HTR-8/SVneo (cell line): ENCODE data around the gene DUS4L.

Experiments
- DNase-seq: peaks from one replicate; pipeline ENCODE4 v3.0.0; 2011; ENCODE audit warnings: low spot score, mixed read lengths; ENCODE audit not compliant: insufficient read length
- FAIRE-seq: peaks from 2 replicates; lab custom pipeline; 2011; peaks lifted over from hg19 to GRCh38; lab: Jason Lieb, UNC

DUS4L gene

GRCh38 chr7:107613439-107613838 lies 49.7 kb downstream of the DUS4L start:
- FAIRE-seq: no peak
- no peak for DNase-seq

GRCh38 chr7:107613948-107614347 lies 50.2 kb downstream of the DUS4L start:
- no peak for FAIRE-seq

GRCh38 chr7:107614425-107614824 lies 50.7 kb downstream of the DUS4L start:
- no peak for FAIRE-seq
- no peak for DNase-seq

More at GRCh38 chr7:107613948-107614347, 50.2 kb downstream of the DUS4L start:
- DNase-seq: no peak

GRCh38 chr7:107615910-107616680 lies 52.3 kb downstream of the DUS4L start:
- DNase-seq: no peak
- no peak for FAIRE-seq

GRCh38 chr7:107622429-107622828 lies 58.7 kb downstream of the DUS4L start:
- no peak for DNase-seq
- no peak for FAIRE-seq

GRCh38 chr7:107622894-107623293 lies 59.1 kb downstream of the DUS4L start:
- DNase-seq (no peak), FAIRE-seq (no peak)

GRCh38 chr7:107627002-107627401 lies 63.2 kb downstream of the DUS4L start:
- DNase-seq: no peak
- FAIRE-seq: no peak
